ENCODE results near the gene TDRD3.

DNA sequence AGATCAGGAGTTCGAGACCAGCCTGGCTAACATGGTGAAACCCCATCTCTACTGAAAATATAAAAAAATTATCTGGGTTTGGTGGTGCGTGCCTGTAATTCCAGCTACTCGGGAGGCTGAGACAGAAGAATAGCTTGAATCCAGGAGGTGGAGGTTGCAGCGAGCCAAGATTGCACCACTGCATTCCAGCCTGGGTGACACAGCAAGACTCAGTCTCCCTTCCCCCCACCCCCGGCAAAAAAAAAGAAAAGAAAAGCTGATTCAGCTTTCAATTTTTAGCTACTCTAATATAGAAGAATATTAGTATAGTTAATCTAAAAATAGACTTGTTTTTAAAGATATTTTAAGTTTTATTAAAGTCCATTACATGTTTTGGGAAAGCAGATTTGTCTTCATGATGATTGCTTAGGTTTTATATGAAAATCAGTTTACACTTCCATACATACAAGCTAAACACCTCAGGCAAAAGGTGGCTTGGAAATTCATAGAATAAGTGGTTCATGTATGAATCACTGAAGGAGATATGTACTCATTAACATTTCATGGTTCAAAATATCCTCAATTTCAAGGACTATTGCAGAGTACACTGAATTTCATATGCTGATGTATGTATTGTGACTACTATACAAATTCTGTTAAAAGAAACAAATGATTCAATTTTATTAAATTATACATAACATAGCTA, 165.2 kb downstream of the TDRD3 start:
- TF ChIP-seq POLR2AphosphoS5 (IDR thresholded peaks at IDR 0.05) (no peak), POLR2A (IDR thresholded peaks at IDR 0.05) (no peak)
- TF ChIP-seq, protein P1, sequence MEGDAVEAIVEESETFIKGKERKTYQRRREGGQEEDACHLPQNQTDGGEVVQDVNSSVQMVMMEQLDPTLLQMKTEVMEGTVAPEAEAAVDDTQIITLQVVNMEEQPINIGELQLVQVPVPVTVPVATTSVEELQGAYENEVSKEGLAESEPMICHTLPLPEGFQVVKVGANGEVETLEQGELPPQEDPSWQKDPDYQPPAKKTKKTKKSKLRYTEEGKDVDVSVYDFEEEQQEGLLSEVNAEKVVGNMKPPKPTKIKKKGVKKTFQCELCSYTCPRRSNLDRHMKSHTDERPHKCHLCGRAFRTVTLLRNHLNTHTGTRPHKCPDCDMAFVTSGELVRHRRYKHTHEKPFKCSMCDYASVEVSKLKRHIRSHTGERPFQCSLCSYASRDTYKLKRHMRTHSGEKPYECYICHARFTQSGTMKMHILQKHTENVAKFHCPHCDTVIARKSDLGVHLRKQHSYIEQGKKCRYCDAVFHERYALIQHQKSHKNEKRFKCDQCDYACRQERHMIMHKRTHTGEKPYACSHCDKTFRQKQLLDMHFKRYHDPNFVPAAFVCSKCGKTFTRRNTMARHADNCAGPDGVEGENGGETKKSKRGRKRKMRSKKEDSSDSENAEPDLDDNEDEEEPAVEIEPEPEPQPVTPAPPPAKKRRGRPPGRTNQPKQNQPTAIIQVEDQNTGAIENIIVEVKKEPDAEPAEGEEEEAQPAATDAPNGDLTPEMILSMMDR (IDR thresholded peaks at IDR 0.05), result no peak

Data from breast epithelium (tissue), 3 donors.